Calu3 (cell line): Measurements from ENCODE around the gene NUP54. TPM values are rescaled to one million over a fixed set of nuclear protein-coding genes. Genes with fewer than 3 reads are reported as not detected.

Source experiments
- BruUV-seq: library from RNA; stranded (reverse); fragments of 400-500 nt; replicated peaks from 2 replicates; lab custom pipeline; 2021; lab: Mats Ljungman, UMichigan
- CTCF ChIA-PET: fragments of 300-600 bp; sonication (Branson Sonifier 250); formaldehyde crosslinking; loops from one replicate; lab custom pipeline; 2022; ENCODE audit warnings: antibody characterized with exemption; lab: Charles Lee
- DNase-seq: peaks from one replicate; pipeline ENCODE4 v3.0.0; 2022
- H3K27ac Mint-ChIP-seq: one replicate; pipeline ENCODE4 v1.8.0; 2022; ENCODE audit warnings: mixed read lengths; ENCODE audit not compliant: unreplicated experiment
- H3K27me3 Mint-ChIP-seq: one replicate; pipeline ENCODE4 v1.8.0; 2022; ENCODE audit warnings: mixed read lengths; ENCODE audit not compliant: unreplicated experiment
- H3K36me3 Mint-ChIP-seq: one replicate; pipeline ENCODE4 v1.8.0; 2022; ENCODE audit warnings: mild to moderate bottlenecking, moderate library complexity, mixed read lengths; ENCODE audit not compliant: insufficient read depth, unreplicated experiment
- H3K4me1 Mint-ChIP-seq: one replicate; pipeline ENCODE4 v1.8.0; 2022; ENCODE audit warnings: mild to moderate bottlenecking, low read depth, mixed read lengths; ENCODE audit not compliant: unreplicated experiment
- H3K4me3 Mint-ChIP-seq: one replicate; pipeline ENCODE4 v1.8.0; 2022; ENCODE audit warnings: mild to moderate bottlenecking, low read depth, moderate library complexity, mixed read lengths; ENCODE audit not compliant: unreplicated experiment
- H3K9me3 Mint-ChIP-seq: one replicate; pipeline ENCODE4 v1.8.0; 2022; ENCODE audit warnings: low read depth, mixed read lengths; ENCODE audit not compliant: unreplicated experiment
- intact Hi-C: fragments of 100-400 bp; cut with micrococcal nuclease; formaldehyde crosslinking; loops from one replicate; pipeline ENCODE4 v1.10.0; 2022; ENCODE audit not compliant: unreplicated experiment
- total RNA-seq: library from RNA; stranded (reverse); gene quantifications from 2 replicates; pipeline ENCODE4 v1.2.3, GENCODE V29; 2022
- TF ChIP-seq, protein P1 (sequence below): fragments of 200-600 bp; IDR thresholded peaks from one replicate; pipeline ENCODE4 v1.8.0; 2022; ENCODE audit warnings: antibody characterized with exemption; ENCODE audit not compliant: unreplicated experiment

Gene NUP54
- total RNA-seq, 1 experiment from 2014 or later: 33.9 TPM

DNA sequence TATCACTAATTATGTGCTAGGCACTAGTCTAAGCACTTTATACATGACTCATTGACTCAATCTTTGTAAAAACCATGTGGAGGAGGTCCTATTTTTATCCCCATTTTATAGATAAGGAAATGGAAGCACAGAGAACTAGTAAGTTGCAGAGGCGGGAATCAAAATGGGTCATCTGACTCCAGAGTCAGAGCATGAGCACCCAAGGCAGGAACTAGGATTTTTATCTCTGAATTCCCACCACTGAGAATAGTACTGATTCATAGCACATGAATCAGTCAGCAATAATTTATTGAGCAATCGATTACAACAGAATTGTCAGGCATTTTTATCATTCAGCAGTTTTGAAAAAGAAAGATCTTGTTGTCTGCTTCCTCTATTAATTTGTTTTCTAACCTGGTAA lies 46.1 kb upstream of the NUP54 start:
- DNase-seq: peak; percentile 33
- TF ChIP-seq, protein P1, sequence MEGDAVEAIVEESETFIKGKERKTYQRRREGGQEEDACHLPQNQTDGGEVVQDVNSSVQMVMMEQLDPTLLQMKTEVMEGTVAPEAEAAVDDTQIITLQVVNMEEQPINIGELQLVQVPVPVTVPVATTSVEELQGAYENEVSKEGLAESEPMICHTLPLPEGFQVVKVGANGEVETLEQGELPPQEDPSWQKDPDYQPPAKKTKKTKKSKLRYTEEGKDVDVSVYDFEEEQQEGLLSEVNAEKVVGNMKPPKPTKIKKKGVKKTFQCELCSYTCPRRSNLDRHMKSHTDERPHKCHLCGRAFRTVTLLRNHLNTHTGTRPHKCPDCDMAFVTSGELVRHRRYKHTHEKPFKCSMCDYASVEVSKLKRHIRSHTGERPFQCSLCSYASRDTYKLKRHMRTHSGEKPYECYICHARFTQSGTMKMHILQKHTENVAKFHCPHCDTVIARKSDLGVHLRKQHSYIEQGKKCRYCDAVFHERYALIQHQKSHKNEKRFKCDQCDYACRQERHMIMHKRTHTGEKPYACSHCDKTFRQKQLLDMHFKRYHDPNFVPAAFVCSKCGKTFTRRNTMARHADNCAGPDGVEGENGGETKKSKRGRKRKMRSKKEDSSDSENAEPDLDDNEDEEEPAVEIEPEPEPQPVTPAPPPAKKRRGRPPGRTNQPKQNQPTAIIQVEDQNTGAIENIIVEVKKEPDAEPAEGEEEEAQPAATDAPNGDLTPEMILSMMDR: no peak
- H3K27ac Mint-ChIP-seq: peak overlapping the region; percentile 96
- peaks cover 28% of the 10 kb centered on the region for H3K4me1 Mint-ChIP-seq
- peak overlapping the region; percentile 49 for H3K4me3 Mint-ChIP-seq
- H3K27me3 Mint-ChIP-seq: no peaks in the 10 kb centered on the region
- no TSS peak for BruUV-seq
- H3K36me3 Mint-ChIP-seq: peaks cover 22% of the 10 kb centered on the region
- H3K9me3 Mint-ChIP-seq: peaks cover 2% of the 10 kb centered on the region
- intact Hi-C loops: no loop called here
- CTCF ChIA-PET: interaction anchor here (1.0 kb wide), 1 partner anchor 113 kb away, joined by 3 read pairs; no protein-coding TSS in a partner anchor

DNA sequence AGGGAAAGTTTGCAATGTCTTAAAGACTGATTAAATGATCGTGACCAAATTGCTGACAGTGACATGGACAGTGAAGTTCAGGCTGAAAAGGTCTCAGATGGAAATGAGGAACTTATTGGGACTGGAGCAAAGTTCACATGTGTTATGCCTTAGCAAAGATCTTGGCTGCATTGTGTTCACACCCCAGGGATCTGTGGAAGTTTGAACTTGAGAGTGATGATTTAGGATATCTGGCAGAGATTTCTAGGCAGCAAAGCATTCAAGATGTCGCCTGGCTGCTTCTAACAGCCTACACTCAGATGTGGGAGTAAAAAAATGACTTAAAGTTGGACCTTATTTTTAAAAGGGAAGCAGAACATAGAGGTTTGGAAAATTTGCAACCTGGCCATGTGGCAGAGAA lies 44.0 kb upstream of the NUP54 start:
- intact Hi-C loops: no loop called here
- DNase-seq: no peak
- H3K27me3 Mint-ChIP-seq: no peaks in the 10 kb centered on the region
- peaks cover 2% of the 10 kb centered on the region for H3K9me3 Mint-ChIP-seq
- H3K36me3 Mint-ChIP-seq: peaks cover 17% of the 10 kb centered on the region
- CTCF ChIA-PET: no interaction called here
- BruUV-seq: no TSS peak
- no peak overlapping the region for H3K27ac Mint-ChIP-seq
- TF ChIP-seq, protein P1: no peak
- H3K4me1 Mint-ChIP-seq: peaks cover 17% of the 10 kb centered on the region
- no peak overlapping the region for H3K4me3 Mint-ChIP-seq

DNA sequence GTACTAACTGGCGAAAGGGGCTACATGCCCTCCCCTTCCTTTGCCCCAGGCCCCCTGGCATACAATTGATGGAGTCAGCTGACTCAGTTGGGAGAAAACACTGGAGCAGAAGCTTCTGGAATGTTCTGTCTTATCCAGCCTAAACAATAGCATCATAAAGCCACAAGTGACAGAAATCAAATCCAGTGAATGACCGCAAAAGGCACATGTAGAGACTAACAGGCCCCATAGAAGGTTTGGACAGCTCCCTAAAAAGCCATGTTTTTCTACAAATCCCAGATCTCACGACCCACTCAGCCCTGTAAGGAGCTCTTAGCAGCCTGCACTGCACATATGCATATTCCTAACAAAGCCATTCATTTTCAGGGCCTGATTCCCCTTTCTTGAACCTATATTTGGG lies 40.4 kb upstream of the NUP54 start:
- H3K36me3 Mint-ChIP-seq: peaks cover 6% of the 10 kb centered on the region
- CTCF ChIA-PET: interaction anchor here (0.7 kb wide), 1 partner anchor 22 kb away, joined by 3 read pairs; no protein-coding TSS in a partner anchor
- BruUV-seq: no TSS peak
- H3K9me3 Mint-ChIP-seq: peaks cover 2% of the 10 kb centered on the region
- intact Hi-C loops: no loop called here
- no peak overlapping the region for H3K27ac Mint-ChIP-seq
- H3K4me3 Mint-ChIP-seq: no peak overlapping the region
- no peak for DNase-seq
- H3K27me3 Mint-ChIP-seq: no peaks in the 10 kb centered on the region
- TF ChIP-seq, protein P1: no peak
- H3K4me1 Mint-ChIP-seq: peaks cover 1% of the 10 kb centered on the region

DNA sequence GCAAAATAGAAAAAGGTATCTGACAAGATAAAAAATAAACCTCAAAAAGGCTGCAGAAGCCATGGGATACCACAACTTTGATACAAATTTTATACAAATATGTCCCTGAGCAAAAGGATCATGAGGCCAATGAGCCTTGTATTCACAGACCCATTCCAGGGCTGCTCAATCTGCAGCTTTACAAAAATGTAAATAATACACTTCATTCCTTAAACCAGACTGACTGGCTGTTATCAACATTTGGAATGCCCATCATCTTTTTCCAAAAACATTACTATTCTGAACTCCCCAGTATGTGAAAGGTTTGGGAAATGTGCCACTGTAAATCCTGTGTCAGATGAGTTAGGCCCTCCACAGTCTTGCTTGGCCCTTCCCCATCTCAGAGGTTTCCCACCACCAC lies 40.0 kb upstream of the NUP54 start:
- no peak overlapping the region for H3K27ac Mint-ChIP-seq
- no TSS peak for BruUV-seq
- DNase-seq: no peak
- H3K9me3 Mint-ChIP-seq: peaks cover 2% of the 10 kb centered on the region
- H3K4me3 Mint-ChIP-seq: no peak overlapping the region
- H3K36me3 Mint-ChIP-seq: peaks cover 6% of the 10 kb centered on the region
- CTCF ChIA-PET: no interaction called here
- intact Hi-C loops: no loop called here
- H3K27me3 Mint-ChIP-seq: no peaks in the 10 kb centered on the region
- TF ChIP-seq, protein P1: no peak
- H3K4me1 Mint-ChIP-seq: no peaks in the 10 kb centered on the region
